ENCODE measurements around the gene HOXB6.

The HOXB6 gene

DNA sequence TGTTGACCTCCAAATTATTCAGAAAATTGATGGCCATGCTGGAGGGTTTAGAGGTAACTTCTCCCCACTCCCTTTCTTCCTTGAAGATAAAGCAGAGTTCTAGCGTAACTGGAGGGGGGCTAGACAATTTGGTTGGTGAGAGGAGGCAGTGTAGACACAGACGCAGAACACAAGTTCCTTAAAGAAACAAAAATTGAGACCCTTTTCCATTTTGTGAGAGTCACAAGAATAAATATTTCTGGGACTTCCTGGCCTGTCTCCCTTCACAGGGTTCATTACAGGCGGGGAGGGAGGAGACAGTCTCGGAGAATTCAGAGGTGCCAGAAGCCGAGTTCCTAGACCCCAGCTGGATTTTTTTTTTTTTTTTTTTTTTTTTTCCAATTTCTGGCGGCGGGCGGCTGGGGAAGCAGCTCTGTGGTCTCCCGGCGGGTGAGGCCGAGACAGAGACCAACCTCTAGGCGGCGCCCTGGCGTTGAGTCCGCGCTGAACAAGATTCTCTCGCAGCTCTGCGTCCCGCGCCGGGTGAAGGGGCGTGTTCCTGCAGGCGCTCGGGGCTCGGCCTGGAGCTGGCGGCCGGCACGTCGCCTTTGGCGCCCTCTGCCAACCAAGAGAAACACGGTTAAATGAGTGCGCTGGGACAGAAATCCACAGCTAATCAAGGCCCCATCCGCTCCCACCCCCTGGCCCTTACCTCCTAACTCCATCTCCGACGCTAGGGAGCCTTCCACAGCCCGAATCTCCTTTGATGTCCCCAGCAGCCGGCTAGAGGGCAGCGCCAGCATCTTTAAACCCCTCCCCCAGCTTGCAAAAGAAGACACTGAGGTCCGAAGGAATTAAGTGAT is 31.6 kb upstream of the HOXB6 start:
- DNase-seq = peak in 6 of 56 donors; percentile 4 to 26 (median 9)

DNA sequence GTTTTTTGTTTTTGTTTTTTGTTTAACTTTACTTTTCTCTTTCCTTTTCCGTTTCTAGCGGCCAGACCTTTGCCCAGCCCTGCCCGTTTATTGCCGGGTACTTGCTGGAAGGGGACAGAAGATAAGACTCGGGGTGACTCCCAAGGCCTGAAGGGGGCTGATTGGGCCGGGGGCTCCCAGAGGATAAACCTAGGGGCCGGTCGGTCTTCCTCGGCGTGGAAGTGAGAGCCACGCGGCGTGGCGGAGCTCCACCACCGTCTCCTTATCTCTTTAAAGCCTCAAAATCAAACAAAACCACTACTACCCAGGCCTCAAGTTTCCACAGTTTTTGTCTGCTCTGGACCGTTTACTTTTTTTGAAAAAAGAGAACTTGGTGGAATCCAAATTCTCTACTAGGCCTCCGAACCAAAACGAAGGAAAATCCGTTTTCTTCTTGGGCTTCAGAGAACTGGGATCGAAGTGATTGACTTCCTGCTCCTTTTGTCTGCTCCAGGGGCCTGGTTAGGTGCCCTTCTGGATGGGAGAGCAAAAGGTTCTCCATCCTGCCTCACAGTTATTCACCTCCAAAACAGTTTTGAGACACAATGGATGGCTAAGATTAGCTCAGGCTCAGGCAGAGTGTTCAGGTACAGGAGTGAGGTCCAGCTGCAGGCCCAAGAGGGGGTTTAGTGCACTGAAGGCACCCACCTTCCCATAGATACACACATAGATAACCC is 29.9 kb upstream of the HOXB6 start:
- DNase-seq = no peak

DNA sequence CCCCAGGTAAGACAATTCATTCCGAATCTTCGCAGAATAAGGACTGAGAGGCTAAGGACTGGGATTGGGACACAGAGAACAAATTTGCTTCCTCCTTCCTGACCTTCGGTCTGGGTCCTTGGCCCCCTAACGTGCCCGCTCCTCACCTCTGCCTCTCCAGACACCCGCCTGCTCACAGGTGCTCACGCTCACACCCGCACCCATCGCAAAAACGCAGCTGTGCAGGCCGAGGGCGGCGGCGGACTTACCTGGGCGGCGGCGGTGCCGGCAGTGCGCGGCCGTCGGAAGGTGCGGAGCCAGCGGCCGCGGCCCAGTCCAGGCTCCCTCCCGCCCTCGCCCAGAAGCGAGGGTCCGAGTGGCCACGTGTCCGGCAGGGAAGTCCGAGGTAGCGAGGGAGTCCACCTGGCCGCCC is 28.5 kb upstream of the HOXB6 start:
- DNase-seq = no peak

DNA sequence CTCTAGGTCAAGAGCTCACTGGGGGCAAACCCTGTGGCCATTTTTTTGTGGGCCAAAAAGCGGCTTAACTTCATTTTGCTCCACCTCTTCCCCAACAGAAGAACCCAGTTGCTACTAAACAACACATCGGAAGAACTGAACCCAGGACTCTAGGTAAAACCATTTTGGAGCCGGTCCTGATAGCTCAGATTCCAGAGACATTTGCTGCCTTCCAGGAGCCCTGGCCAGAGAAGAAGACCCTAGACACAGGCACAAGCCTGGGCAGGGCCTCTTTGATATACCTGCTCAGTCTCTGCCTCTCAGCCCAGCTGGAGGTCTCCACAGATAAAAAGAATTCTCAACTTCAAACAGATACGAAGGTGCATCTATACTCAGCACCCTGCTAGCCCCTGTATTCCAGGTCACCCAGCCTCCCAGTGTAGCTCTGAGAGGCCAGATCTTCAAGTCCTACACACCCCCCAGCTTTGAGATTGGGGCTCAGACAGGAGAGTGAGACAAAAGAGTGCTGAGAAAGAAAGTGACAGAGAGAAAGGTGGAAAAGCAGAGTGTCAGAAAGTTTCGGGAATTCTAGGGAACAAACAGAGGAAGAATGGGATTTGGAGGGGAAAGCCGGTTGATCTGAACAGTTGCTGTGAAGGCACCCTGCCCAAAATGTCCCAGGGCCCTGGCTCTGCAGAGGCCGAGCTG is 27.9 kb upstream of the HOXB6 start:
- DNase-seq = no peak

DNA sequence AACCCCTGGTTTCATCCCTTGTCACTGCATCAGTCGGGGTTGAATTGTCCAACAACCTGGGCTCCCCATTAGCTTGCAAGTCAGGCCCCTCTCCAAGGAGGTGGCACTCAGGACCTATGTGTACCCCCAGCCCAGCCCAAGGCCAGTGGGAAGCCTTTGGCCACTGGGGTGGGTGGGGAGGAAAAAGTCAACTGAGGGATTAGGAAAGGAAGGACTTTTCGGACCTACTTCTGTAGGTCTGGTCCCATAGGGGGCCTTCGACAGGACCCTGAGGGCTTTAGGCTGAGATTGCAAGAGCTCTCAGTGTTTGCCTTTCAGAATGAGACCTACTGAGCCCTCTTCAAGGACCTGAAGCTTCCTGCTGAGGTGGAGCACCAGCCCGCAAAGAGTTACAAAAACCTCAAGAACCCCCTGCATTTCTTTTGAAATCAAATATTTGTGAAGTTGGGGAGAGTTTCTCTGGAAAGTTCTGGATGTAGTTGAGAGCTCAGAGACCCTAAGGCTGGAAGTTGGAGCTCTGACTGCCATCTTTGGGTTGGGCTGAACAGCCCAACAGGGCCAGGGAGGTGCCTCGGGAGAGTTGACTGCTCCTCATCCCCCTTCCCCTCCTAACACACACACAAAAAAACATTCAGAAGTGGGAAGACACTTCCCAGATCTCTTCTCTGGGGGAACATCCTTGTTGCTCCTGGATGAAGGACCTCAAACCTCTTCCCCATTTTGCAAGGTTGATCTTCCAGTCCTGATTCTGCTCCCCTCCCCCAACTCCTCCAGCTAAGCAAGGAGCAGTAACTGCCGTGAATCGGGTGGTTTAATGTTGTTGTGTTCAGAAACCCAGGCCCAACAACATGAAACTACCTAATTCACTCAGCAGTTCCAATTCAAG is 27.1 kb upstream of the HOXB6 start:
- DNase-seq = no peak

DNA sequence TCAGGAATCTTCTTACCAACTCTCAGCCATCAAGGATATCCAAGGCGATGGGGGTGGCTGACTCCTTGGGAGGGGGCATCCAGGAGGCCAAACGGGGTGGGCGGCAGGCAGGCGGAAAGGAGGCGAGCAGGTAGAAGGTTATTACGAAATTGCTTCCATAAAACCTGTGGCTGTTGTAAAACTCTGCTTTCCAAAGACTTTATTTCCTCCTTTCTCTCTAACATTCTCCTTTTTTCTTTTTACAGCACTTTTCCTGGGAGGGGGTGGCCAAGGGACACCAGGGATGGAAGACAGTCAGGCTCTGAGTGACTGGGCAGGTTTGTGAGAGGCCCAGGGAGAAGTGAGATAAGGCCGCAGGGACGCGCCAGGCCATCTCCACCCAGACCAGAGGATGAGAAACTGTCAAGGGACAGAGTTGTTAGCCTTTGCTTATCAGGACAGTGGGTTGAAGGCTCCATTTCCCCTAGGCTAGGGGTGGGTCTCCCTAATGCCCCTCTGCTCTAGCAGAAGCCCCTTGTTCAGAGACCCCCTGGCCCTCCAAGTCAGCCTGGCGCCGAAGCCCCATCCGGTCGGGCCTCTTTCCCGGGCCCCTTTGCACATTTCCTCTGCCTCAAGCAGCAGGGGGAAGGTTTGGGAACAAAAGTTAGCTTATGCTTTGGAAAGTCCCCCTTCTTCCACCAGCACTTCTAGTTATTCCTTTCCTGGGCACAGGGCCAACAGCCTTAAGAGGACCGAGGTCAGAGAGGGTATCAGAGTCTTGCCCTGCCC is 26.3 kb upstream of the HOXB6 start:
- no peak for DNase-seq

DNA sequence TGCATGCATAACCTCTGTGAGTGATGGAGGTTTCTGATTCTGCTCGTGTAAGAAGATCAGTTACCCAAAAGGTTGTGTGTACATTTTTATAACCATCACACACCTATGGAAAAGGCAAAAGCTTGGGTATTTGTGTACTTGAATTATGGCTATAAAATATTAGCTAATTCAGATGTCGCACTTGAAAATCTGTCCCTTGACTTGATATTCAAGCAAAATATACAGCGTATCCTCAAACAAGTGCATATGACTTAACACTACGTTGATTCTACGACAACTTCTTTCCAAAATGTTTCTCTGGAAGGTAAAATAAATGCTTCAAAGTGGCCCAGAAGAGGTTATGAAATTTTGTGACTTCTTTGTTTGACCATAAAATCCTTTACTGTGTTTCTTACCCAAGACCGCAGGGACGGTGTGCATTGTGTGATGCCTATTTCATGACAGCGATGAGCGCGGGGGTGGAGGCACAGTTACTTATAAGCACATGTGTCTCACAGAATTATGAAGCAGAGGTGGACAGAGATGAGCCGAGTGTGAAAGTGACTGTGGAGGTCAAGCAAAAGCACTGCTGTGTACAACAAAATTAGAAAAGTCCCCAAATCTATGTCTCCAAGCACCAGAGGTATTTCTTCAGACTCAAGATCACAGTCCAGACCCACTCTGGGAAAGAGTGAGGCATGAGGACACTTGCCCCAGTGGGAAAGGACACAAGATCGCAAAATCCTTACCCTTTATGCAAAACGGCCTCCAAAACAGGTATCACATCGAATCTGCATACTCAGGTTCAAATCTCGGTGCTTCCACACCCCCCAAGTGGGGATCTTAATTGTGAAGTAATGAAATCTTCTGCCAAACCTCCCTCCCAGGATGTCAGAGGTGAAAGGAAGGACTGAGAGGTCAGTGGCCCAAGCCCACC is 25.5 kb upstream of the HOXB6 start:
- DNase-seq = no peak

DNA sequence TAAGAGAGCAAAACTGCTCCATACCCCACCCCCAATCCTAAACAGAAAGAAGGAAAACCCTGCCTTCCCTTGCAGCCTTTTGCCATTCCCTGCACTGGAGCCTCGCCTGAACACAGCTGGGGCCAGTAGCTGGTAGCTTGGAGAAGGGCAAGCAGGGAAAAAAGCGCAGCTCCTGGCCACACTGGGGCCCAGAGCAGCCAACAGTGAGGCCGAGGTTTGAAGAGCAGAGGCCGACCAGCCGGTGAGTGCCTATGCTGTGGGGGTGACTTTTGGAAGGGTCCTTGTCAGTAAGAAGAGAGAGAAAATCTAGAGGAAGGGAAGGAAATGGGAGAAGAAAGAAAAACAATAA is 24.6 kb upstream of the HOXB6 start:
- no peak for DNase-seq

DNA sequence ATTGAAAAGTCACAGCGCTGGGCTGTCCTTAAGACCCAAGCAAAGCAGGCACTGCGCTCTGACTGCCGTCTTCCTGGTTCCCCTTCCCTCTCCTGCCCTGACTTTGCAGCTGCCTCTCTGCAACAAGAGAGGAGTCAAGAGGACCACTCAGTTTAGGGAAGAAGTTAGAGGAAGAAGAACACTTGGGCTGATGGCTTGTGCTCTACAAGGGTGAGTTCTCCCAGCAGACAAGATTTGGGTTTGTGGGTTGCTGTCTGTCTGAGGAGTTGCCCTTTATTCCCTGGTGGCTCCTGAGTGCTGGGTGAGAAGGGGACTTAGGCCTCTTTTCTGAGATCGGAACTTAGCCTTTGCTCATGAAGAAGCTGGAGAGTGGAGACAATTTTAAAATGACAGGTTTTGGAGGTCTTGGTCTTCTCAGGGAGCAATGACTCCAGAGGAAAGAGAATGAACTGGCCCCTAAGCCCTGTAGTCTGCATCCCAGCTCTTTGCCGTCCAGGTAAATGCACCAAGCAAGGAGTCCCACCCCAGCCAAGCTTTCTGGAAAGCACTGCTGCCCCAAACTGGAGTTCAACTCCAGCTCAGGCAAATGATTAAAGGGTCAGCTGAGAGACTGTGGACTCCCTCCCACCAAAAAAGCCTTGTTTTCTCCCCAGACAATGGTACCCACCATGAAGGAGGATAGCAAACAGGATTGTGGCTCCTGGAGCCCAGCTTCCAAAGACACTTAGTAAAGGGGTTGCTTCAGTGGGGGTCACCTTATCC is 24.0 kb upstream of the HOXB6 start:
- no peak for DNase-seq

DNA sequence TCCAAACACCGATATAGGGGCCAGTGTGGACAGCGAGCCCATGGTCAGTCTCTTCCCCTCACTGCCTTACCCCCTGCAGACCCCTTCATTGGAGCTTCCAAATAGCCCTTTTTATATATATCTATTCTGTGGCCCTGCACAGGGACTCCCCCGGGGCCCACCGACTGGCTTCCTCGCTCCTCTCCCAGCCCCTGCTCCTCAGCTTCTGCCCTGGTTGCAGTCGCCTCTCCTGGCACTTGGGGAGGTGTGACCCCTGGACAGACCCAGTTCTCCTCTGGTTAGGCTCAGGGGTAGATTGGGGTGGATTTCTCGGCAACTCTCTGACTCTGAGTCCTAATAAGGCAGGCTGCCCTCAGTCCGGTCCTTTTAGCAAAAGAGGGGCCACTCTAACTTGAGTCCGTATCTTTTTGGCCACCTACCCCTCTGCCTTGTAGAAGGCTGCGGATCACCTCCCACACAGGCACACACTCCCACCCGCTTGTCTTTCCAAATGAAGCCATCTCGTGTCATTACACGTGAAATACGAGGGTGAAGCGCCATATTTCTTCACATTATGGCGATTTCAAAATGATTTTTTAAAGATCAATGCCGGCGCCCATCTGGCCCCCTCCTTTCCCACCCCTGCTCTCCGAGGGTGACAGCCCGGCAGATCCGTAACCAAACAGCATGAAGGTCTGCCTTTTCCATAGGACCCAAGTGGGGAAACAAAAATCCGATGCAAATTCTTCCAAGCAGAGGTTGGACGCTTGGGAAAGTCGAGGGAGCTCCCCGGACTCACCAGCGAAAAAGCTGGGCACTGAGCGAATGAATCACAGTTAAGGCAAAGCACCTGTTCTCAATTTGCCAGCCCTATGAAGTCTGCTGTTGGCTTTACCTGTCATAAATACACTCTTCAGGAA is 23.1 kb upstream of the HOXB6 start:
- no peak for DNase-seq

DNA sequence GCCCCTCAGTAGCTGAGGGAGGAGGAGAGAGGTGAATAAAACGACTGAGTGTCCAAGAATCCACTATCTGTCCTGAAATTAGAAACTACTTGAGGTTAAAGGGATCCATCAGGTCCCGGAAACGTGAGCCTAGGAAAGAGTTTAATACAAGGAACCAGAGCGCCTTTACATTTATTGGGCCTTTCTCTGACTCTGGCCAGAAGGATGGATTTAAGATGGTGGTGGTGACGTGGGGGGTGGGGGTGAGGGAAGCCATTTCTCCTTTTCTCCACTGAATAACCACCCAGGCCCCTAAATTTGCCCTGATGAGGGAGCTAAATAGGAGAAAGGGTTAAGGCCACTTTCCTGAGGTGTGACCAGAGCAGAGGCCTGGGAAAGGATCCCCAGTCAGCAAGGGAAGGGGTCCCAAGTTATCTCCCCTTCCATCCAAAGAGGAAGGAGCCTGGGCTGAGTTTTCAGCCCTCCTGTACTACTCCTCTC is 22.4 kb upstream of the HOXB6 start:
- DNase-seq = no peak

DNA sequence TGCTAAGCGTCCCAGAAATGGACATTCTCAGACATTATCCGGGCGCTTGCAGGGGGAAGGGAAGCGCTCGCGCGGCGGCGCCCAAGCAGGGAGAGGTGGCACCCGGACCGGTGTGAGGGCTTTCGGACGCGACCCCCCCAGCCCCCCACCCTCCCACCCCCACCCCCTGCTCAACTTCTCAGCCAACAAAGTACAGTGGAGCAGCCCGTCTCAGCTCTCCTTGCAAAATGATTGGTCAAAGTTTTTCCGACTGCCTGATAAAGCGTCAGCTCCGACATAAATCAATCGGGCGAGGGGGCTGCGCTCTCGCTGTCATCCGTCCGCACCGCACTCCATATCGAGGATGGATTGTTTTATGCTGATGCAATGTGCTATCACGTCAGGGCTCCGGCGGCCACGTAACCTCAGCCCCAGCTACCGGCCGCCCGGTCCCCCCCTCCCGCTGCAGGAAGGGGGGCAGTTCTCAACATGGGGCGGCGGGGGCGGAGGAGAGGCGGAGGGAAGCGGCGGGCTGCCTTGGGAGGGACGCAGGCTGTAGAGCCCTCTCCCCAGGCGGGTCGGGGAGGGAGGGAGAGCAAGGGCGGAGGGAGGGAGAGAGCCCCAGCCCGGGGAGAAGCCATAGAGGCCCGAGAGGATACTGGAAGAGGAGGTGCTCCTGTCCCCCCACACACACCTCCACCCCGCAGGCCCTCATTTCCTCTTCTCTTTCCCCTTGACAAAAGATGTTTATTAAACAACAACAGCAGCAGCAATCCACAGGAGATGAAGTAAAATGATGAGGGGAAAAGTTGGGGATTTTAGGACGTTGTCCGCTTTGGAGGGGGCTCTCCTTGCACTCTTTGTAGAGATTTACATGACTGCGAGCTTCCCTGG is 21.7 kb upstream of the HOXB6 start, which contains the start of gene HOXB9:
HOXB9 (minus strand) TSS at position 114 of the 873 bp plus-strand sequence; CDS start at position 25, 89 bp downstream.
- no peak for DNase-seq

DNA sequence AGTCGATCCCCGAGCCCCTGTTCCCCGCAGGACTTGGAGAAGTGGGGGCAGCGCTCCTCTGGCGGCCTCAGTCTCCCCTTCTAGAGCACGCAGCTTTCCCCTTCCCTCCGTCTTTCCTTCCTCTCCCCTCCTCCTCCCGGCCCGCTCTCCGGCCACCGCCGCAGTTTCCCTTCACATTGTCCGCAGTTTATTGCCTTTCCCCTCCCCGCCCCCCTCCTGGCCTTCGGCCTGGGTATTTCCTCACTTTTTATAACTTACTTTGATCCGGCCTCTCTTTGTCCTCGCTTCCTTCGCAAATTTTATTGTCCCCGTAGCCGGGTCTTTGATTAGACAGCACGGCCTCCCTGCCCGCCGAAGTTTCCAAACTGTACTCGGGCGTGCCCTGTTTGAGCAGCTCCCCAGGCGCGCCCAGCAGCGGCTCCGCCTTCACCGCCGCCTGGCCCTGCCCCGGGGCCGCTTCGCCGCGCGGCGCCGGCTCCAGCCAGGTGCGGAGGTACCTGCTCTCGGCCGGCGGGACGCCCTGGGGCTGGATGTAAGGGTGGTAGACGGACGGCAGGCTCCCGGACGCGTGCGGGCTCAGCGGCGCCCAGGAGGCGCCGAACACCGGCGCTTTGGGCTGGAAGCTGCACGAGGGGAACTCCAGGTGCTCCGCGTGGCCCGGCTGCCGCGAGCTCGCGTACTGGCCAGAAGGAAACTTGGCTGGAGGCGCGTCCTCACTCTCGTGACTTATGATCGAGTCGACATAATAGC is 20.9 kb upstream of the HOXB6 start:
- DNase-seq = no peak

DNA sequence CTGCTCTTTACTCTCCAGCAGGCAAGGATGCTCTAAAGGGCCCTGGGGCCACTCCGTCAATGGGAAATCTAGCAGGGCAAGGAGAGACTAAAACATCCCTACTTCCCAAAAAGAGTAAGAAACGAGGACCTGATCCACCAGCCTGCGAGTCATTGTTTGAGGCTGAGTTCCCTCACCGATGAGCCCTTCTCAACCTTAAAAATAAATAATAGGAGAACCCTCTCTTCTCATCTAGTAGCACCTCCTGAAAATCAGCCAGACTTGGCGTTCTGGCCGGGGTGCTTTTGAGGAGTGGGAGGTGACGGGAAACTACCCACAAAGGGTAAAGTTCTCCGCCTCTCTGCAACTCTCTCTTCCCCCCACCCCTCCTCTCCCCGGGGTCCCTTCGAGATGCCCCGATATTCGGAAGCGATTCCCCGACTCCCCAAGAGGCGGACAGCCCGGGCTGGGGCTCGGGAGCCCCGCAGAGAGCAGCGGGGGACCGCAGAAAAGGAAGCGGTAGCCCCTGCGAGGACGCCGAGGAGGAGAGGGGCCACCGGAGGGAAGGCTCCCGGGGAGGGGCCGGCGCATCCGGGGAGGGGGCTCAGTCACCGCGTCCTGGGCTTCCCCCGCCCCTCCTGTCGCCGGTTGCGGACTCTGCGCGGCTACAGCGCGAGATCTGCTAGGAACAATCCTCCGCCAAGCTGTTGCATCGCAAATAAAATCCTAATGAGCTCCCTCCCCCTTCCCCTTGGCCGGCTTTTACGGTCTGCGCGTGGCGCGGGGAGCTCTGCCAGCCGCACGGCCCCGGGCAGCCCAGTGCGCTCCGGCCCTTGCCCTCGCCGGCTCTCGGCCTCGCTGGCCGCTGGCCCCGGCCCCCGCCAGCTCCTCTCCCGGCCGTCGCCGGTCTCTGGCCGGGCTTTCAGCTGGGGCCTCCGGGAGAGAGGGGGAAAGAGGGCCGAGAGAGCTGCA is 20.0 kb upstream of the HOXB6 start:
- DNase-seq = peak in 3 of 56 donors; percentile 2 to 8 (median 5)

Measured in amygdala (tissue), 56 donors.